ENCODE results near the gene CFAP52. TPM values are rescaled to one million over a fixed set of nuclear protein-coding genes. Genes with fewer than 3 reads are reported as not detected.

The CFAP52 gene
- polyA plus RNA-seq, 3 donors: not detected

GRCh38 chr17:9568004-9568403 is 8.4 kb upstream of the CFAP52 start:
- H3K9ac ChIP-seq (ENCODE audit: insufficient read depth, low read length, poor library complexity, severe bottlenecking): no peak overlapping the region
- peaks cover 47 to 70% of the 10 kb centered on the region in 2 donors for H3K36me3 Mint-ChIP-seq
- no peak overlapping the region for H2AFZ ChIP-seq (ENCODE audit: insufficient read depth, low read depth, low read length, poor library complexity, severe bottlenecking)

GRCh38 chr17:9568957-9569588 is 7.4 kb upstream of the CFAP52 start:
- Mint-ChIP-seq H3K27ac (no peak overlapping the region), H3K4me3 (no peak overlapping the region), H3K36me3 (peaks cover 40 to 61% of the 10 kb centered on the region in 2 donors), H3K27me3 (ENCODE audit: low read depth in 3 of 3) (peaks cover 0 to 1% (median 0%) of the 10 kb centered on the region in 3 donors), H3K9me3 (peaks cover 0 to 1% (median 0%) of the 10 kb centered on the region in 7 donors), H3K4me1 (peaks cover 12% of the 10 kb centered on the region)
- Histone ChIP-seq H3K9me3 (replicated peaks in 1 of 2; ENCODE audit: control insufficient read depth in 1 of 2, insufficient read depth in 1 of 2, low read length in 2 of 2) (no peaks in the 10 kb centered on the region), H3K79me2 (ENCODE audit: insufficient read depth, low read length) (peaks cover 23% of the 10 kb centered on the region), H3K4me1 (ENCODE audit: control insufficient read depth in 1 of 2, insufficient read depth in 2 of 2, low read length in 2 of 2) (no peaks in the 10 kb centered on the region), H3K9ac (ENCODE audit: insufficient read depth, low read length, poor library complexity, severe bottlenecking) (no peak overlapping the region), H3K27ac (ENCODE audit: low read depth in 1 of 2, low read length in 2 of 2) (no peak overlapping the region), H4K20me1 (ENCODE audit: insufficient read depth, low read length) (peaks cover 4% of the 10 kb centered on the region), H3K27me3 (ENCODE audit: control insufficient read depth in 2 of 2, insufficient read depth in 2 of 2, low read length in 2 of 2) (no peaks in the 10 kb centered on the region), H3K4me3 (replicated peaks in 1 of 3; ENCODE audit: low read depth in 2 of 3, low read length in 3 of 3) (no peak overlapping the region), H3K4me2 (replicated peaks; ENCODE audit: extremely low read depth, low read length, poor library complexity, severe bottlenecking) (no peak overlapping the region), H2AFZ (ENCODE audit: insufficient read depth, low read depth, low read length, poor library complexity, severe bottlenecking) (no peak overlapping the region), H3K36me3 (replicated peaks in 1 of 2; ENCODE audit: control insufficient read depth in 1 of 2, insufficient read depth in 2 of 2, low read length in 2 of 2) (peaks cover 20 to 61% of the 10 kb centered on the region in 2 donors)
- WGBS (ENCODE audit: insufficient coverage): 100% methylated on average over 8 of the region's 11 CpGs
- TF ChIP-seq CTCF (IDR thresholded peaks at IDR 0.05): no peak
- intact Hi-C loops (cut with micrococcal nuclease): no loop called here
- DNase-seq: no peak

More at GRCh38 chr17:9568004-9568403, 8.4 kb upstream of the CFAP52 start:
- peaks cover 0 to 1% (median 0%) of the 10 kb centered on the region in 3 donors for H3K27me3 Mint-ChIP-seq (ENCODE audit: low read depth in 3 of 3)
- H3K9me3 Mint-ChIP-seq: peaks cover 0 to 6% (median 0%) of the 10 kb centered on the region in 7 donors
- TF ChIP-seq CTCF (IDR thresholded peaks at IDR 0.05): no peak
- Histone ChIP-seq H3K36me3 (replicated peaks in 1 of 2; ENCODE audit: control insufficient read depth in 1 of 2, insufficient read depth in 2 of 2, low read length in 2 of 2) (peaks cover 20 to 71% of the 10 kb centered on the region in 2 donors), H3K4me1 (ENCODE audit: control insufficient read depth in 1 of 2, insufficient read depth in 2 of 2, low read length in 2 of 2) (no peaks in the 10 kb centered on the region), H3K27ac (ENCODE audit: low read depth in 1 of 2, low read length in 2 of 2) (no peak overlapping the region), H4K20me1 (ENCODE audit: insufficient read depth, low read length) (peaks cover 7% of the 10 kb centered on the region), H3K9me3 (replicated peaks in 1 of 2; ENCODE audit: control insufficient read depth in 1 of 2, insufficient read depth in 1 of 2, low read length in 2 of 2) (no peaks in the 10 kb centered on the region), H3K79me2 (ENCODE audit: insufficient read depth, low read length) (peaks cover 14% of the 10 kb centered on the region), H3K4me3 (replicated peaks in 1 of 3; ENCODE audit: low read depth in 2 of 3, low read length in 3 of 3) (no peak overlapping the region), H3K27me3 (ENCODE audit: control insufficient read depth in 2 of 2, insufficient read depth in 2 of 2, low read length in 2 of 2) (no peaks in the 10 kb centered on the region), H3K4me2 (replicated peaks; ENCODE audit: extremely low read depth, low read length, poor library complexity, severe bottlenecking) (no peak overlapping the region)
- no peak for DNase-seq
- intact Hi-C loops (cut with micrococcal nuclease): no loop called here
- H3K27ac Mint-ChIP-seq: no peak overlapping the region
- H3K4me1 Mint-ChIP-seq: peaks cover 3% of the 10 kb centered on the region
- no peak overlapping the region for H3K4me3 Mint-ChIP-seq

All from CD14-positive monocyte (primary cell).